GM19025 (cell line): Measurements from ENCODE around the gene C2CD3.

ENCODE experiments used
- ATAC-seq: cut with Tn5 transposase; IDR thresholded peaks from one replicate; pipeline ENCODE4 v1.9.1; 2021; ENCODE audit warnings: mild to moderate bottlenecking, low read depth, moderate library complexity; ENCODE audit not compliant: unreplicated experiment

C2CD3 gene

DNA sequence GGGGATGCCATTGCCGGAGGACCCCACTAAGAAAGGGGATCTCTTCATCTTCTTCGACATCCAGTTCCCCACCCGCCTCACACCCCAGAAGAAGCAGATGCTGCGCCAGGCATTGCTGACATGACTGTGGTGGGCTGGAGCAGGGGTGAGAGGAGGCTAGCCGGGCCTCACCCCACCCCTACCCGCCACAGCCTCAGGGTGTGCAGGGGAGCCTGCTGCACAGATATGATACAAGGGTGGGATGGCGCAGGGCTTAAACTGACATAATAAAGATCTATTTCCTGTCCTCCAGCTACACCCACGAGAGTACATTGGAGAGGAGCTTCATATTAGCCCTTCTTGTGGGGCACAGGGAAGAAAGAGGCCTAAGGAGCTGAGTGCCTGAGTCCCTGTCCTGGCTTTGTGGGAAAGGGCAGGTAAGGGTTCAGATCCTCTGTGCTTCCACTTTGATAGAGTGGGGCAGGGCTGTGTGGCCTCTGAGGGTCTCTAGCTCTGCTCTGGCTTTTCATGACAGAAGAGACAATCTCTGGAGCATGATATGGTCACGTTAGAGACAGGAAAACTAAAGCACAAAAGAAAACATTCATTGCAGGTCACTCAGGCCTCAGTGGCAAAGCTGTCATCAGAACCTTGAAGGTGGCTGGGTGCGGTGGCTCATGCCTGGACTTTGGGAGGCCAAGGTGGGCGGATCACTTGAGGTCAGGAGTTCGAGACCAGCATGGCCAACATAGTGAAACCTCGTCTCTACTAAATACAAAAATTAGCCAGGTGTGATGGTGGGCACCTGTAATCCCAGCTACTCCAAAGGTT, 200.6 kb downstream of the C2CD3 start:
- ATAC-seq = no peak

DNA sequence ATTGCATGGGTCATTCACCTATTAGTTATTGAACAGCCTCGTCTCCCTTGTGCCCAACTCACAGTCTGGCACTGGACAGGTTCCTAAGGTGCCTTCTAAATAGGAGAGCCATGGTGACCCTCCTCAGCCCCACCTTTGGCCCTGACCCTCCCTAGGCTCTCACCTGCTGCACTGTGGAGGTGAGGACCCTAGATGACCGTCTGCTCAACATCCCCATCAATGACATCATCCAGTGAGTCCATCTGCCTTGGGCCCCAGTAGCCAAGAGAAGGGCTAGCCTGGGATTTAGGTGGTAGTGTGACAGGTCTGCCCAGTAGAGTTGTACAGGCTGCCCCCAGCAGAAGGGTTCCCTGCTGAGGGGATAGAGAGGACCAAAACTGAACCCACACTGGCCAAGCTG, 201.7 kb downstream of the C2CD3 start:
- no peak for ATAC-seq

DNA sequence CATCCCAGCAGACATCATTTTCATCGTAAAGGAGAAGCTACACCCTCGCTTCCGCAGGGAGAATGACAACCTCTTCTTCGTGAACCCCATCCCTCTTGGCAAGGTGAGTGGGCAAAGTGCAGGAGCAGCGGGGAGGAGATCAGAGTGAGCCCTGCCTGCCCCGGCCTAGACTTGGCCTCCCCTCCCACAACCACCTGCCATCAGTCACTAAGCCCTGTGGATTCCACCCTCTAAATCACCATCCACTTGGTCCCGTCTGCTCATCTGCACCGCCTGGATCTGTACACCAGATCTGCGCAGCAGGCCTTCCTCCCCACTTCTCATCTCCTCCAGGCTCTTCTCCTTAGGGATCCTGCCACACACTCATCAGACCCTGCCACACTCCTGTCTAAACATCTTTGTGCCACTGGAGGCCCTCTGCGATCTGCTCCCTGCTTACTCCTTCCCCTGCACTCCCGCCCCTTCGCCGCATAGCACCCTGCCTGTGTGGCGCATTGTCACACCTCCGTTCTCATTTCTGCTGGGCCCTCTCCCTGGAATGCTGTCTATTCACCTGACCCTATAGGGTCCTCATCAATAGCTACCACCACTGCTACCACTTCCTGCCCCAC, 202.3 kb downstream of the C2CD3 start:
- ATAC-seq = no peak

DNA sequence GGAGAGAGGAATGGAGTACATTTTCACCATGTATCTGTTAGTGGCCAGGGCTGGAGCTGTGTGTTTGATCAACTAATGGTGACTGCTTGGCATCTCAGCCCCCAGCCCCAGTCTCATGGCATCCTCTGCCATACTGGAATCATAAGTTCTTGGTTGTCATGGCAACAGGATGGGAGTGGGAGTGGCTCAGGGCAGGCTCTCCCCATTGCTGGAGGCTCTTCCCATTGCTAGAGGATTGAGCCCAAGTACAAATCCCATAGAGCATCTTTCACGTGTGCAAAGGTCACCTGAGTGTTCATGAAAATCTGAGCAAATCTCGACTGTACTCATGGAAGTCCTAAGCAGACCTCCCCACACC, 205.1 kb downstream of the C2CD3 start:
- ATAC-seq = no peak

GRCh38 chr11:73965076-73965763, 205.6 kb downstream of the C2CD3 start:
- ATAC-seq = no peak

GRCh38 chr11:73963861-73964260, 206.9 kb downstream of the C2CD3 start:
- no peak for ATAC-seq
